ENCODE results near the gene AHRR. TPM values are rescaled to one million over a fixed set of nuclear protein-coding genes. Genes with fewer than 3 reads are reported as not detected.

Gene AHRR
- total and polyA plus RNA-seq, 2 of the 4 experiments (the other 2 are of a cell fraction), result 15.6 to 37.1 TPM

GRCh38 chr5:404666-405241, 83.2 kb downstream of the AHRR start:
- Histone ChIP-seq H2BK15ac (ENCODE audit: low read depth, low read length) (peak overlapping the region; percentile 76; the same call in 1 of the 3 replicates), H3K9me1 (ENCODE audit: insufficient read depth, low read length) (peaks cover 26% of the 10 kb centered on the region), H3K56ac (ENCODE audit: extremely low read depth, insufficient read depth, low read length) (no peak overlapping the region), H3K9ac (ENCODE audit: low read depth, low read length) (no peak overlapping the region), H3K9me3 (ENCODE audit: control insufficient read depth, insufficient read depth, low read length) (no peaks in the 10 kb centered on the region), H3K4me3 (ENCODE audit: insufficient read depth, low read depth, low read length) (no peak overlapping the region), H3K36me3 (ENCODE audit: control insufficient read depth, insufficient read depth, low read length) (peaks cover 22% of the 10 kb centered on the region), H3K14ac (replicated peaks; ENCODE audit: low read depth, low read length) (peak overlapping the region; percentile 76; the same call in 1 of the 2 replicates), H2BK20ac (ENCODE audit: low read depth, low read length) (peak overlapping the region; percentile 88), H2AK9ac (replicated peaks; ENCODE audit: low read depth, low read length, poor library complexity) (no peak overlapping the region), H2AFZ (replicated peaks; ENCODE audit: low read length, poor library complexity) (no peak overlapping the region), H4K20me1 (ENCODE audit: insufficient read depth, low read length) (no peaks in the 10 kb centered on the region), H3K27ac (ENCODE audit: insufficient read depth, low read length) (no peak overlapping the region), H4K91ac (ENCODE audit: insufficient read depth, low read depth, low read length) (peak overlapping the region; percentile 81), H2BK120ac (ENCODE audit: low read depth, low read length) (peak overlapping the region; percentile 89), H3K4me2 (ENCODE audit: low read depth, low read length) (no peak overlapping the region), H3K4me1 (ENCODE audit: control insufficient read depth, insufficient read depth, low read length) (peaks cover 28% of the 10 kb centered on the region), H3K79me1 (ENCODE audit: low read depth in 1 of 2, low read length in 2 of 2) (peaks cover 46 to 75% of the 10 kb centered on the region in 2 experiments), H3K23ac (ENCODE audit: low read depth, low read length) (0 out of 2 replicates have a peak overlapping the region, but pooled peaks have one; percentile 11), H2AK5ac (ENCODE audit: low read depth, low read length) (peak overlapping the region; percentile 93; the same call in 1 of the 2 replicates), H3K4ac (ENCODE audit: low read depth, low read length) (peak overlapping the region; percentile 88), H4K5ac (ENCODE audit: low read depth, low read length) (peak overlapping the region; percentile 36; the same call in 1 of the 2 replicates), H2BK5ac (ENCODE audit: low read depth, low read length, poor library complexity, severe bottlenecking) (no peak overlapping the region), H3K18ac (ENCODE audit: low read depth, low read length) (no peak overlapping the region), H3K27me3 (ENCODE audit: control insufficient read depth, insufficient read depth, low read length) (no peaks in the 10 kb centered on the region), H4K8ac (ENCODE audit: low read depth in 2 of 2, low read length in 2 of 2) (peak overlapping the region; percentile 15 to 58; a peak in 2 of 4 replicates)
- TF ChIP-seq MAFK (IDR thresholded peaks at IDR 0.05; ENCODE audit: low read depth, low read length), result no peak
- TF ChIP-seq USF2 (IDR thresholded peaks at IDR 0.05; ENCODE audit: low read depth, low read length), result no peak
- TF ChIP-seq CTCF (conservative IDR thresholded peaks at IDR 0.05; ENCODE audit: low read depth, low read length), result no peak
- no peak for TF ChIP-seq FOS (IDR thresholded peaks at IDR 0.05; ENCODE audit: low read depth, low read length)
- TF ChIP-seq MXI1 (IDR thresholded peaks at IDR 0.05; ENCODE audit: borderline replicate concordance, low read depth, low read length), result no peak
- in situ Hi-C loops (cut with MboI; ENCODE audit: low sequenced_read_pairs), result no loop called here
- no TSS peak for BruUV-seq (replicated peaks)
- dilution Hi-C loops (cut with HindIII; ENCODE audit: low sequenced_read_pairs, unreplicated experiment), result no loop called here
- intact Hi-C loops (cut with micrococcal nuclease), result loop anchor here (5.0 kb wide), 1 partner anchor 38 kb away; the partner anchor contains the start of gene EXOC3
- POLR2A ChIA-PET (ENCODE audit: unreplicated experiment), result no interaction called here
- no peak for DNase-seq
- CTCF ChIA-PET, result no interaction called here
- WGBS, 2 experiments (ENCODE audit: extremely low coverage in 2 of 2, insufficient read length in 1 of 2), result 92% methylated on average over 2 of the region's 12 CpGs; no CpG with 5 or more reads in 1 of the 2 experiments
- ATAC-seq (ENCODE audit: low read depth), result no peak
